ENCODE data around the gene MYO10. TPM values are rescaled to one million over a fixed set of nuclear protein-coding genes. Genes with fewer than 3 reads are reported as not detected.

Gene MYO10
- total RNA-seq, 2 experiments from 2014 or later: 0.03 to 1.7 TPM

GRCh38 chr5:16732356-16732755, 203.7 kb downstream of the MYO10 start:
- Histone ChIP-seq H3K4me3 (ENCODE audit: low read depth, low read length, poor library complexity, severe bottlenecking) (no peak overlapping the region), H3K36me3 (ENCODE audit: insufficient read depth, low read length) (no peaks in the 10 kb centered on the region), H3K9me3 (ENCODE audit: low read length) (no peaks in the 10 kb centered on the region), H4K20me1 (ENCODE audit: insufficient read depth, low read length) (no peaks in the 10 kb centered on the region), H3K9me2 (ENCODE audit: insufficient read depth, low read length) (no peaks in the 10 kb centered on the region), H3K4me1 (ENCODE audit: insufficient read depth, low read length, poor library complexity, severe bottlenecking) (no peaks in the 10 kb centered on the region), H3K27ac (ENCODE audit: low read depth, low read length, poor library complexity, severe bottlenecking) (no peak overlapping the region), H3K4me2 (ENCODE audit: low read length) (no peak overlapping the region), H2AFZ (ENCODE audit: low read length) (no peak overlapping the region), H3K79me2 (ENCODE audit: insufficient read depth, low read depth, low read length) (no peaks in the 10 kb centered on the region)
- intact Hi-C loops (cut with micrococcal nuclease; ENCODE audit: unreplicated experiment): no loop called here
- ChIA-PET CTCF (ENCODE audit: unreplicated experiment) (no interaction called here), POLR2A (no interaction called here)
- TF ChIP-seq EZH2phosphoT487 (IDR thresholded peaks at IDR 0.05; ENCODE audit: borderline replicate concordance, low read depth, low read length): no peak
- TF ChIP-seq, protein P1, sequence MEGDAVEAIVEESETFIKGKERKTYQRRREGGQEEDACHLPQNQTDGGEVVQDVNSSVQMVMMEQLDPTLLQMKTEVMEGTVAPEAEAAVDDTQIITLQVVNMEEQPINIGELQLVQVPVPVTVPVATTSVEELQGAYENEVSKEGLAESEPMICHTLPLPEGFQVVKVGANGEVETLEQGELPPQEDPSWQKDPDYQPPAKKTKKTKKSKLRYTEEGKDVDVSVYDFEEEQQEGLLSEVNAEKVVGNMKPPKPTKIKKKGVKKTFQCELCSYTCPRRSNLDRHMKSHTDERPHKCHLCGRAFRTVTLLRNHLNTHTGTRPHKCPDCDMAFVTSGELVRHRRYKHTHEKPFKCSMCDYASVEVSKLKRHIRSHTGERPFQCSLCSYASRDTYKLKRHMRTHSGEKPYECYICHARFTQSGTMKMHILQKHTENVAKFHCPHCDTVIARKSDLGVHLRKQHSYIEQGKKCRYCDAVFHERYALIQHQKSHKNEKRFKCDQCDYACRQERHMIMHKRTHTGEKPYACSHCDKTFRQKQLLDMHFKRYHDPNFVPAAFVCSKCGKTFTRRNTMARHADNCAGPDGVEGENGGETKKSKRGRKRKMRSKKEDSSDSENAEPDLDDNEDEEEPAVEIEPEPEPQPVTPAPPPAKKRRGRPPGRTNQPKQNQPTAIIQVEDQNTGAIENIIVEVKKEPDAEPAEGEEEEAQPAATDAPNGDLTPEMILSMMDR (conservative IDR thresholded peaks at IDR 0.05; ENCODE audit: low read length): no peak
- DNase-seq (ENCODE audit: low spot score): no peak
- BruUV-seq (replicated peaks): no TSS peak

GRCh38 chr5:16727755-16728325, 208.2 kb downstream of the MYO10 start:
- no peak overlapping the region for H3K4me2 ChIP-seq (ENCODE audit: low read length)
- CTCF ChIA-PET (ENCODE audit: unreplicated experiment): interaction anchor here (0.6 kb wide), 1 partner anchor 1622 kb away, joined by 4 read pairs; no protein-coding TSS in a partner anchor
- POLR2A ChIA-PET: interaction anchor here (0.7 kb wide), 2 partner anchors 9 to 261 kb away, joined by 3 read pairs; no protein-coding TSS in a partner anchor
- BruUV-seq (replicated peaks): no TSS peak
- H3K4me1 ChIP-seq (ENCODE audit: insufficient read depth, low read length, poor library complexity, severe bottlenecking): peaks cover 3% of the 10 kb centered on the region
- no peaks in the 10 kb centered on the region for H3K9me3 ChIP-seq (ENCODE audit: low read length)
- TF ChIP-seq, protein P1 (conservative IDR thresholded peaks at IDR 0.05; ENCODE audit: low read length): no peak
- no peak for TF ChIP-seq EZH2phosphoT487 (IDR thresholded peaks at IDR 0.05; ENCODE audit: borderline replicate concordance, low read depth, low read length)
- H3K79me2 ChIP-seq (ENCODE audit: insufficient read depth, low read depth, low read length): no peaks in the 10 kb centered on the region
- H3K4me3 ChIP-seq (ENCODE audit: low read depth, low read length, poor library complexity, severe bottlenecking): no peak overlapping the region
- intact Hi-C loops (cut with micrococcal nuclease; ENCODE audit: unreplicated experiment): no loop called here
- no peak for DNase-seq (ENCODE audit: low spot score)
- no peaks in the 10 kb centered on the region for H3K36me3 ChIP-seq (ENCODE audit: insufficient read depth, low read length)
- no peaks in the 10 kb centered on the region for H4K20me1 ChIP-seq (ENCODE audit: insufficient read depth, low read length)
- H2AFZ ChIP-seq (ENCODE audit: low read length): no peak overlapping the region
- H3K27ac ChIP-seq (ENCODE audit: low read depth, low read length, poor library complexity, severe bottlenecking): no peak overlapping the region
- H3K9me2 ChIP-seq (ENCODE audit: insufficient read depth, low read length): no peaks in the 10 kb centered on the region

GRCh38 chr5:16726538-16726946, 209.5 kb downstream of the MYO10 start:
- H2AFZ ChIP-seq (ENCODE audit: low read length): peak overlapping the region; percentile 60; the same call in 1 of the 2 replicates
- no peak overlapping the region for H3K27ac ChIP-seq (ENCODE audit: low read depth, low read length, poor library complexity, severe bottlenecking)
- DNase-seq (ENCODE audit: low spot score): peak; percentile 21
- no peaks in the 10 kb centered on the region for H3K36me3 ChIP-seq (ENCODE audit: insufficient read depth, low read length)
- H3K4me1 ChIP-seq (ENCODE audit: insufficient read depth, low read length, poor library complexity, severe bottlenecking): peaks cover 3% of the 10 kb centered on the region
- no TSS peak for BruUV-seq (replicated peaks)
- ChIA-PET CTCF (ENCODE audit: unreplicated experiment) (interaction anchor here (0.6 kb wide), 1 partner anchor 18 kb away, joined by 3 read pairs; no protein-coding TSS in a partner anchor), POLR2A (interaction anchor here (0.6 kb wide), 2 partner anchors 21 to 109 kb away, joined by 3 to 4 read pairs; no protein-coding TSS in a partner anchor)
- no peaks in the 10 kb centered on the region for H3K9me3 ChIP-seq (ENCODE audit: low read length)
- TF ChIP-seq, protein P1 (conservative IDR thresholded peaks at IDR 0.05; ENCODE audit: low read length): no peak
- TF ChIP-seq EZH2phosphoT487 (IDR thresholded peaks at IDR 0.05; ENCODE audit: borderline replicate concordance, low read depth, low read length): no peak
- intact Hi-C loops (cut with micrococcal nuclease; ENCODE audit: unreplicated experiment): no loop called here
- H4K20me1 ChIP-seq (ENCODE audit: insufficient read depth, low read length): no peaks in the 10 kb centered on the region
- no peak overlapping the region for H3K4me2 ChIP-seq (ENCODE audit: low read length)
- no peaks in the 10 kb centered on the region for H3K9me2 ChIP-seq (ENCODE audit: insufficient read depth, low read length)
- H3K4me3 ChIP-seq (ENCODE audit: low read depth, low read length, poor library complexity, severe bottlenecking): no peak overlapping the region
- no peaks in the 10 kb centered on the region for H3K79me2 ChIP-seq (ENCODE audit: insufficient read depth, low read depth, low read length)

Measured in OCI-LY7 (cell line).